Neutrophil (primary cell): ENCODE results near the gene UBE2O.

Experiments used
- H3K27ac ChIP-seq: fragments of 200-600 bp; sonication (generic); 2 replicates; pipeline ENCODE4 v1.5.1; 2016; ENCODE audit warnings: mild to moderate bottlenecking, moderate library complexity
- H3K27me3 ChIP-seq: fragments of 200-600 bp; sonication (generic); 2 replicates; pipeline ENCODE4 v1.6.0; 2016; ENCODE audit warnings: mild to moderate bottlenecking
- H3K36me3 ChIP-seq: fragments of 200-600 bp; sonication (generic); 2 replicates; pipeline ENCODE4 v1.5.1; 2017
- H3K4me1 ChIP-seq, 2 experiments: fragments of 200-600 bp in 1 of 2; sonication (generic) in 1 of 2; 1 replicate in 1 of 2; 2 replicates in 1 of 2; pipeline versions ENCODE4 v1.5.1 to v1.6.1; 2013 to 2016; ENCODE audit warnings: low read depth in 1 of 2, low read length in 1 of 2, mild to moderate bottlenecking in 1 of 2, moderate library complexity in 1 of 2; ENCODE audit not compliant: control insufficient read depth in 1 of 2, insufficient read depth in 1 of 2
- H3K4me3 ChIP-seq, 2 experiments: fragments of 200-600 bp in 1 of 2; sonication (generic) in 1 of 2; 1 replicate in 1 of 2; 2 replicates in 1 of 2; pipeline ENCODE4 v1.5.1; 2013 to 2016; ENCODE audit warnings: low read depth in 1 of 2, low read length in 1 of 2, mild to moderate bottlenecking in 1 of 2, moderate library complexity in 1 of 2
- H3K9me3 ChIP-seq: fragments of 200-600 bp; sonication (generic); 2 replicates; pipeline ENCODE4 v1.5.1; 2016
- TF ChIP-seq, protein P1 (sequence below): fragments of 200-600 bp; sonication (generic); IDR thresholded peaks from 2 replicates; pipeline ENCODE4 v1.5.1; 2016; ENCODE audit warnings: antibody characterized with exemption

Gene UBE2O

DNA sequence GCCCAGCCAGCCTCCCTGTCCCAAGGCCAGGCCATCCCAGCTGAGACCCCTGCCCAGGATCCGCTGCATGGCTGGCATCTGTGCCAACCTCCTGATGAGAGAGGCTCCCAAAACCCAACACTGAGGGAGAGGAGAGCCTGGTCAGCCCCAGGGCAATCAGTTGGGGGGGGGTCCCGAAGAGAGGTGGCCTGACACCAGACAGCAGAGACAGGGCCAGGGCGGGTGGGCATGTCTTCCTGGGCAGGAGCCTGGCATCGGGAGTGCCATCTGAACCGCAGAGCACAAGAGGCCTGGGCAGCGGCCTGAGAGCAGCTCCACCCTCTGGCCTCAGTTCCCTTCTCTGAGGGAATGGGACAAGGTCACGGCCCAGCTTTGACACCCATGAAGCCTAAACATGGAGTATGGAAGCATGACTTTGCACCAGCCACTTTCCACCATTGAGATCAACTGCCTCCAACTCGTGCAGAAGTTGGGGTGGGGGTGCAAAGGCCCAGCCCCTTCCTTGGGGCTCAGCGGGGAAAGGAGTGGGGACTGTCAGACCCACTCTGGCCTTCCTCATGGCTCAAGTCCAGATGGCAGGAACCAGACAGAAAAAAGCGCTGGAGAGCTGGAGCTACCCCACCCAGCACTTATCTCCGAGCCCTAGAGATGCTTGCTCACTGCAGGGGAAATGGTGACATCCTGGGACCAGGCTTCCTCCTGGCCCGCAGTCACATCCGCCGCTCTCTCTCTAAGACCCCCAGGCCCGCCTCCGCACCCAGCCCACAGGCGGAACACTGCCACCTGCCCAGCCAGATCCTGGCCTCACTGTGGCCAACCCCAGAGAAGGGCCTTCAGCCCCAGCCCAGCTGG, 38.5 kb upstream of the UBE2O start:
- H3K9me3 ChIP-seq, result no peaks in the 10 kb centered on the region
- peak overlapping the region; percentile 98 for H3K27ac ChIP-seq
- no peaks in the 10 kb centered on the region for H3K27me3 ChIP-seq
- H3K4me3 ChIP-seq, result peak overlapping the region; percentile 59 to 62
- peaks cover 61 to 63% of the 10 kb centered on the region in 2 experiments for H3K4me1 ChIP-seq
- H3K36me3 ChIP-seq, result peaks cover 8% of the 10 kb centered on the region
- TF ChIP-seq, protein P1, sequence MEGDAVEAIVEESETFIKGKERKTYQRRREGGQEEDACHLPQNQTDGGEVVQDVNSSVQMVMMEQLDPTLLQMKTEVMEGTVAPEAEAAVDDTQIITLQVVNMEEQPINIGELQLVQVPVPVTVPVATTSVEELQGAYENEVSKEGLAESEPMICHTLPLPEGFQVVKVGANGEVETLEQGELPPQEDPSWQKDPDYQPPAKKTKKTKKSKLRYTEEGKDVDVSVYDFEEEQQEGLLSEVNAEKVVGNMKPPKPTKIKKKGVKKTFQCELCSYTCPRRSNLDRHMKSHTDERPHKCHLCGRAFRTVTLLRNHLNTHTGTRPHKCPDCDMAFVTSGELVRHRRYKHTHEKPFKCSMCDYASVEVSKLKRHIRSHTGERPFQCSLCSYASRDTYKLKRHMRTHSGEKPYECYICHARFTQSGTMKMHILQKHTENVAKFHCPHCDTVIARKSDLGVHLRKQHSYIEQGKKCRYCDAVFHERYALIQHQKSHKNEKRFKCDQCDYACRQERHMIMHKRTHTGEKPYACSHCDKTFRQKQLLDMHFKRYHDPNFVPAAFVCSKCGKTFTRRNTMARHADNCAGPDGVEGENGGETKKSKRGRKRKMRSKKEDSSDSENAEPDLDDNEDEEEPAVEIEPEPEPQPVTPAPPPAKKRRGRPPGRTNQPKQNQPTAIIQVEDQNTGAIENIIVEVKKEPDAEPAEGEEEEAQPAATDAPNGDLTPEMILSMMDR, result no peak

DNA sequence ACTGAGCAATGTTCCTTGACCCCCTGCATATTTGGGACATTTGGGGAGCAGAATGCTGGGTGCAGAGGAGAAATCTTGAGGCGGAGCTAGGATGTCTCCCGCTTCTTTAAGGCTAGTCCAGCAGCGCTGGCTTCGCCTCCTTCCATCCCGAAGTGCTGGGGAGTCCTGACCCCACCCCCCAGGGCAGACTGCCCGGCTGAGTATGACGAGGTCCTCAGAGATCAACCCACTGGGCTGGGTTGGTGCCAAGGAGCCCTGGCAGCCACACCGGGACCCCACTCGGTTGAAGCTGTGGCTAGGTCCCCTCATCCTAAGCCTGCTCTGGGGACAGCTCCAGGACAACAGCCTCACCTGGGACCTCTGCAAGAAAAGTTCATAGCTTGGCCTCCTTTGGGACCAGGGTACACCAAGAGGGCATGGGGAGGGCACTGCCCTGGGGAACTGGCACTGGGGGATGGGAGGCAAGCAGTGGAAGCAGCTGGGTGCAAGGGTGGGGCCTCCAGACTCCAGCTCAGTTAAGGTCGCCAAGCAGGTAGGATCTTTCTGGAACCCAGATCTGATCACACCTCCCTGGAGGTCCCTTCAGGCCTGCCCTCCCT, 37.3 kb upstream of the UBE2O start:
- Histone ChIP-seq H3K4me3 (peak overlapping the region in 1 of 2 experiments; percentile 59), H3K9me3 (no peaks in the 10 kb centered on the region), H3K4me1 (peaks cover 69 to 70% of the 10 kb centered on the region in 2 experiments), H3K27me3 (no peaks in the 10 kb centered on the region), H3K27ac (peak overlapping the region; percentile 98), H3K36me3 (peaks cover 8% of the 10 kb centered on the region)
- TF ChIP-seq, protein P1, result no peak

DNA sequence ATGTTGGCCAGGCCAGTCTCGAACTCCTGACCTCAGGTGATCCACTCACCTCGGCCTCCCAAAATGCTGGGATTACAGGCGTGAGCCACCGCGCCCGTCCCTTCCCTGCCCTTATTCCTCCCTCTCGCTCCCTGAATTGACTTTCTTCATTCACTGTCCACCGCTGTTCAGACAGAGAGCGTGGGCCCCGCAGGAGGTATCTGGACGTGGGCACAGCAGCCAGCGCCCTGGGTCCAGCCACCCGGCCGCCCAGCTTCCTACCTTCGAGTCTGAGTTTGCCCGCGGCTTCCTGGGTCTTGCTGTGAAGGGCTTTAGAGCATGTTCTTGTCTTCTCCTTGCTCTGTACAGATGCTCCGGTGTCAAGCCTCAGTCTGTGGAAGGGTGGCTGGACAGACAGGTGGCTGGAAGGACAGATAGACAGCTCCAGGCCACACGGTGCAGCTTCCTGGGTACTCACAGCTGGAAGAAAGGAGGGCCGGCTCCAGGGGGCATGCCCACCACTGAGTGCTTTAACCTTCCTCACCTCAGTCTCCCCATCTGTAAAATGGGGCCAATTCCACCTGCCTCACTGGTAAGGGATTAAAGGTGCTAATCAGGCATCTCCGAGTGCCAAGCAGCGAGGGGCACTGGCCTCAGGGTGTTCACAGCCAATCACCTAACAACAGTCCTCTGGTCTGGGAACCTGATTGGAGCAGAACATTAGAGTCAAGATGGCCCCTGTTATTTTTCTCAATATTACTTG, 34.7 kb upstream of the UBE2O start:
- Histone ChIP-seq H3K27ac (no peak overlapping the region), H3K4me3 (no peak overlapping the region), H3K9me3 (no peaks in the 10 kb centered on the region), H3K27me3 (no peaks in the 10 kb centered on the region), H3K36me3 (peaks cover 8% of the 10 kb centered on the region), H3K4me1 (peaks cover 66 to 67% of the 10 kb centered on the region in 2 experiments)
- TF ChIP-seq, protein P1, result no peak

DNA sequence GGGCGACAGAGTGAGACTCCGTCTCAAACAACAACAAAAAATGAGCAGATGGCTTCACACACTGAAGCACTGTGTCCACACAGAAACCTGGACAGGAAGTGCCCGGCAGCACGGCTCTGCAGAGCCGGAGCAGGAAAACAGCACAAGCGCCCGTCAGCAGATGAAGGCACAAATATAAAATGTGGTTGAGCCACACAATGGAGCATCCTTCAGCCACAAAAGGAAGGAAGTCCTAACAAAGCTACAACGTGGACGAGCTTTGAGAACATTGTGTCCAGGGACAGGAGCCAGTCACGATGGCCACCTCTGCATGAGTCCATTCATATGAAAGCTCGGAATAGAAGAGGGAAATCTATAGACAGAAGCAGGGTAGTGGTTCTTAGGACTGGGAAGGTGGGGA, 32.6 kb upstream of the UBE2O start:
- H3K4me3 ChIP-seq, result no peak overlapping the region
- H3K27ac ChIP-seq, result peak overlapping the region; percentile 64
- H3K27me3 ChIP-seq, result no peaks in the 10 kb centered on the region
- peaks cover 46 to 50% of the 10 kb centered on the region in 2 experiments for H3K4me1 ChIP-seq
- peaks cover 18% of the 10 kb centered on the region for H3K36me3 ChIP-seq
- TF ChIP-seq, protein P1, result no peak
- no peaks in the 10 kb centered on the region for H3K9me3 ChIP-seq

DNA sequence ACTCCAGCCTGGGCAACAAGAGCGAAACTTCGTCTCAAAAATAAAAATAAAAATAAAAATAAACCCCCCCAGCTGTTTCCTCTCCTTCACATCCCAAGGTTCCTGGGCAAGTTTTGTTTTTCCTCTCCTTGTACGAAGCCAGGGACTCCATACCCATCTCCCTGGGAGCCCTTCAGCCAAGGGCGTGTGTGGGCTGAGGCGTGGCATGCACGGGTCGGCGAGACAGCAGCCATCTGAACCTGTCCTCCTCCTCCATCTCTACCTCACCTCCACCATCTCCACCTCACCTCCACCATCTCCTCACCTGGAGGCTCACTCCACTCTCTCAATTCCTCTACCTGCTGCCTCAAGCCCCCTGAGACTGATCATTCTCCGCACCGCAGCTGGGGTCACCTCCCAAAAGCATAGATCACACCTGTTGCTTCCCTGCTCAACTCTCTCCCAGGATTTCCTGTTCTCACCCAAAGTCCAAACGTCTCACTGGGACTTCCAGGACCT, 31.3 kb upstream of the UBE2O start:
- peak overlapping the region; percentile 67 for H3K27ac ChIP-seq
- no peaks in the 10 kb centered on the region for H3K27me3 ChIP-seq
- H3K9me3 ChIP-seq, result no peaks in the 10 kb centered on the region
- peaks cover 28% of the 10 kb centered on the region for H3K36me3 ChIP-seq
- no peak overlapping the region for H3K4me3 ChIP-seq
- peaks cover 35 to 38% of the 10 kb centered on the region in 2 experiments for H3K4me1 ChIP-seq
- TF ChIP-seq, protein P1, result no peak
